ENCODE measurements around the gene AFAP1L2.

AFAP1L2 gene

GRCh38 chr10:114276066-114276465 is 128.2 kb downstream of the AFAP1L2 start:
- H3K4me3 ChIP-seq (ENCODE audit: low read depth, low read length) = no peak overlapping the region

- no peak overlapping the region for H3K4me3 ChIP-seq (ENCODE audit: low read depth, low read length)
Observed at GRCh38 chr10:114274616-114275453, 129.5 kb downstream of the AFAP1L2 start.

GRCh38 chr10:114273910-114274309 is 130.4 kb downstream of the AFAP1L2 start:
- H3K4me3 ChIP-seq (ENCODE audit: low read depth, low read length) = no peak overlapping the region

- H3K4me3 ChIP-seq (ENCODE audit: low read depth, low read length) = no peak overlapping the region
Observed at GRCh38 chr10:114272696-114273095, 131.6 kb downstream of the AFAP1L2 start.

- H3K4me3 ChIP-seq (ENCODE audit: low read depth, low read length) = no peak overlapping the region
Observed at GRCh38 chr10:114271779-114272167, 132.5 kb downstream of the AFAP1L2 start.

GRCh38 chr10:114271075-114271778 is 133.1 kb downstream of the AFAP1L2 start:
- H3K4me3 ChIP-seq (ENCODE audit: low read depth, low read length) = no peak overlapping the region

- no peak overlapping the region for H3K4me3 ChIP-seq (ENCODE audit: low read depth, low read length)
Observed at GRCh38 chr10:114266521-114266920, 137.8 kb downstream of the AFAP1L2 start.

- no peak overlapping the region for H3K4me3 ChIP-seq (ENCODE audit: low read depth, low read length)
Observed at GRCh38 chr10:114265392-114266053, 138.8 kb downstream of the AFAP1L2 start.

- H3K4me3 ChIP-seq (ENCODE audit: low read depth, low read length) = no peak overlapping the region
Observed at GRCh38 chr10:114262496-114262895, 141.8 kb downstream of the AFAP1L2 start.

GRCh38 chr10:114261076-114261475 is 143.2 kb downstream of the AFAP1L2 start:
- no peak overlapping the region for H3K4me3 ChIP-seq (ENCODE audit: low read depth, low read length)

GRCh38 chr10:114260366-114260765 is 143.9 kb downstream of the AFAP1L2 start:
- H3K4me3 ChIP-seq (ENCODE audit: low read depth, low read length) = no peak overlapping the region

GRCh38 chr10:114259824-114260223 is 144.5 kb downstream of the AFAP1L2 start:
- H3K4me3 ChIP-seq (ENCODE audit: low read depth, low read length) = no peak overlapping the region

GRCh38 chr10:114258274-114258840 is 145.9 kb downstream of the AFAP1L2 start:
- no peak overlapping the region for H3K4me3 ChIP-seq (ENCODE audit: low read depth, low read length)

GRCh38 chr10:114257498-114257897 is 146.8 kb downstream of the AFAP1L2 start:
- no peak overlapping the region for H3K4me3 ChIP-seq (ENCODE audit: low read depth, low read length)

- H3K4me3 ChIP-seq (ENCODE audit: low read depth, low read length) = no peak overlapping the region
Observed at GRCh38 chr10:114256822-114257221, 147.5 kb downstream of the AFAP1L2 start.

- no peak overlapping the region for H3K4me3 ChIP-seq (ENCODE audit: low read depth, low read length)
Observed at GRCh38 chr10:114256008-114256765, 148.1 kb downstream of the AFAP1L2 start.

- H3K4me3 ChIP-seq (ENCODE audit: low read depth, low read length) = no peak overlapping the region
Observed at GRCh38 chr10:114255227-114255626, 149.1 kb downstream of the AFAP1L2 start.

- H3K4me3 ChIP-seq (ENCODE audit: low read depth, low read length) = no peak overlapping the region
Observed at GRCh38 chr10:114252883-114253282, 151.4 kb downstream of the AFAP1L2 start.

GRCh38 chr10:114252092-114252491 is 152.2 kb downstream of the AFAP1L2 start:
- no peak overlapping the region for H3K4me3 ChIP-seq (ENCODE audit: low read depth, low read length)

- H3K4me3 ChIP-seq (ENCODE audit: low read depth, low read length) = no peak overlapping the region
Observed at GRCh38 chr10:114250716-114251115, 153.6 kb downstream of the AFAP1L2 start.

- H3K4me3 ChIP-seq (ENCODE audit: low read depth, low read length) = no peak overlapping the region
Observed at GRCh38 chr10:114250236-114250635, 154.1 kb downstream of the AFAP1L2 start.

All from iPS-11a (cell line).